HCT116 (cell line): ENCODE results near the gene NAA25. TPM values are rescaled to one million over a fixed set of nuclear protein-coding genes. Genes with fewer than 3 reads are reported as not detected.

ENCODE experiments used
- ATAC-seq: fragments of 200-7000 bp; cut with Tn5 transposase; 2 replicates; pipeline ENCODE4 v1.9.1; 2020; ENCODE audit warnings: mild to moderate bottlenecking, moderate library complexity
- BruUV-seq: library from RNA; stranded (reverse); fragments of 400-500 nt; replicated peaks from 2 replicates; lab custom pipeline; 2021; lab: Mats Ljungman, UMichigan
- CTCF ChIA-PET: fragments of 300-600 bp; sonication (Branson Sonifier 250); formaldehyde crosslinking; loops from one replicate; lab custom pipeline; 2021; ENCODE audit warnings: antibody characterized with exemption; lab: Charles Lee
- POLR2A ChIA-PET: fragments of 300-600, 350-600 bp; sonication (Branson Sonifier 250); formaldehyde crosslinking; loops from one replicate; lab custom pipeline; 2021; ENCODE audit warnings: antibody characterized with exemption; lab: Charles Lee
- RAD21 ChIA-PET, 2 experiments: fragments of 300-600 bp; sonication (Branson Sonifier 250); formaldehyde crosslinking; loops; one replicate each; lab custom pipeline; 2023; ENCODE audit warnings: low total read pairs in 2 of 2; ENCODE audit not compliant: uncharacterized antibody in 2 of 2, unreplicated experiment in 2 of 2, low non-redundant PET in 1 of 2; lab: Charles Lee
- DNase-seq: peaks from one replicate; pipeline ENCODE4 v3.0.0-alpha.2; 2010; ENCODE audit warnings: low read depth, low spot score
- H2AFZ ChIP-seq: fragments of 200-600 bp; shearing (Covaris generic), sonication (generic); 2 replicates; pipeline ENCODE4 v1.6.1; 2017; ENCODE audit warnings: low read depth, mixed run types, mixed read lengths, antibody characterized with exemption, low read length; ENCODE audit not compliant: poor library complexity, severe bottlenecking
- H3K27ac ChIP-seq: 2 replicates; pipeline ENCODE4 v1.5.1; 2012; ENCODE audit warnings: low read depth, low read length
- H3K27me3 ChIP-seq: fragments of 200-600 bp; sonication (generic); 2 replicates; pipeline ENCODE4 v1.6.1; 2016; ENCODE audit warnings: mixed run types, low read length, mixed read lengths; ENCODE audit not compliant: insufficient read depth
- H3K36me3 ChIP-seq, 2 experiments: fragments of 200-500 bp in 1 of 2; fragments of 200-600 bp in 1 of 2; sonication (Bioruptor generic) in 1 of 2; sonication (generic) in 1 of 2; 2 replicates each; pipeline versions ENCODE4 v1.5.1 to v1.6.1; 2014 to 2016; ENCODE audit warnings: low read length in 2 of 2, inconsistent platforms in 1 of 2, mixed read lengths in 1 of 2, mixed run types in 1 of 2; ENCODE audit not compliant: insufficient read depth in 2 of 2, control insufficient read depth in 1 of 2
- H3K4me1 ChIP-seq, 2 experiments: fragments of 200-600 bp in 1 of 2; sonication (generic) in 1 of 2; 2 replicates each; pipeline versions ENCODE4 v1.5.1 to v1.6.1; 2012 to 2017; ENCODE audit warnings: low read length in 2 of 2, inconsistent platforms in 1 of 2, mild to moderate bottlenecking in 1 of 2, mixed read lengths in 1 of 2, mixed run types in 1 of 2, moderate library complexity in 1 of 2; ENCODE audit not compliant: insufficient read depth in 2 of 2, control insufficient read depth in 1 of 2
- H3K4me2 ChIP-seq: fragments of 200-600 bp; sonication (generic); 2 replicates; pipeline ENCODE4 v1.6.1; 2017; ENCODE audit warnings: mixed run types, low read length, mixed read lengths
- H3K4me3 ChIP-seq, 2 experiments: fragments of 200-600 bp in 1 of 2; sonication (generic) in 1 of 2; replicated peaks in 1 of 2; 2 replicates each; pipeline ENCODE4 v1.5.1; 2011 to 2016; ENCODE audit warnings: low read length in 2 of 2, control low read depth in 1 of 2, low read depth in 1 of 2, mild to moderate bottlenecking in 1 of 2, mixed read lengths in 1 of 2, mixed run types in 1 of 2
- H3K79me2 ChIP-seq: fragments of 200-600 bp; sonication (generic); 2 replicates; pipeline ENCODE4 v1.6.1; 2017; ENCODE audit warnings: mild to moderate bottlenecking, mixed run types, low read length, moderate library complexity, mixed read lengths; ENCODE audit not compliant: insufficient read depth
- H3K9ac ChIP-seq: fragments of 200-600 bp; sonication (generic); 2 replicates; pipeline ENCODE4 v1.6.1; 2016; ENCODE audit warnings: low read length, mixed read lengths
- H3K9me2 ChIP-seq: fragments of 200-600 bp; sonication (generic), shearing (Covaris generic); 2 replicates; pipeline ENCODE4 v1.6.1; 2017; ENCODE audit warnings: mixed run types, mild to moderate bottlenecking, moderate library complexity; ENCODE audit not compliant: insufficient read depth
- H3K9me3 ChIP-seq, 2 experiments: fragments of 200-500 bp in 1 of 2; fragments of 200-600 bp in 1 of 2; sonication (Bioruptor generic) in 1 of 2; sonication (generic) in 1 of 2; 2 replicates each; pipeline ENCODE4 v1.6.1; 2014 to 2017; ENCODE audit warnings: low read length in 2 of 2, mixed read lengths in 2 of 2, inconsistent platforms in 1 of 2, low read depth in 1 of 2, mild to moderate bottlenecking in 1 of 2, mixed run types in 1 of 2, moderate library complexity in 1 of 2; ENCODE audit not compliant: control insufficient read depth in 1 of 2, insufficient read depth in 1 of 2
- H4K20me1 ChIP-seq: fragments of 200-600 bp; sonication (generic), shearing (Covaris generic); 2 replicates; pipeline ENCODE4 v1.6.1; 2017; ENCODE audit warnings: mixed run types, mild to moderate bottlenecking, moderate library complexity; ENCODE audit not compliant: insufficient read depth
- CEBPB ChIP-seq: IDR thresholded peaks from 2 replicates; pipeline ENCODE4 v1.6.1; 2012; ENCODE audit warnings: low read depth
- EGR1 ChIP-seq: IDR thresholded peaks from 2 replicates; pipeline ENCODE4 v1.6.1; 2012; ENCODE audit warnings: low read depth
- ELF1 ChIP-seq: IDR thresholded peaks from 2 replicates; pipeline ENCODE4 v1.6.1; 2012; ENCODE audit warnings: low read depth, borderline replicate concordance
- EZH2 ChIP-seq: fragments of 200-600 bp; sonication (generic); IDR thresholded peaks from 2 replicates; pipeline ENCODE4 v1.6.1; 2017; ENCODE audit warnings: antibody characterized with exemption, mixed run types
- EZH2phosphoT487 ChIP-seq: fragments of 200-600 bp; IDR thresholded peaks from 2 replicates; pipeline ENCODE4 v1.6.1; 2018; ENCODE audit warnings: antibody characterized with exemption, borderline replicate concordance
- FOSL1 ChIP-seq: IDR thresholded peaks from 2 replicates; pipeline ENCODE4 v1.6.1; 2012; ENCODE audit warnings: low read depth
- JUND ChIP-seq: IDR thresholded peaks from 2 replicates; pipeline ENCODE4 v1.6.1; 2012
- RAD21 ChIP-seq: IDR thresholded peaks from 2 replicates; pipeline ENCODE4 v1.6.1; 2012; ENCODE audit warnings: low read depth, mild to moderate bottlenecking
- SIN3A ChIP-seq: IDR thresholded peaks from 2 replicates; pipeline ENCODE4 v1.6.1; 2012; ENCODE audit warnings: low read depth
- SP1 ChIP-seq: IDR thresholded peaks from 2 replicates; pipeline ENCODE4 v1.6.1; 2012; ENCODE audit warnings: low read depth
- SRF ChIP-seq: IDR thresholded peaks from 2 replicates; pipeline ENCODE4 v1.6.1; 2012; ENCODE audit warnings: low read depth
- TCF7L2 ChIP-seq: IDR thresholded peaks from 2 replicates; pipeline ENCODE4 v1.7.0; 2011; ENCODE audit warnings: borderline replicate concordance, inconsistent platforms; ENCODE audit not compliant: insufficient read depth, insufficient read length; ENCODE audit errors: extremely low read depth
- YY1 ChIP-seq: IDR thresholded peaks from 2 replicates; pipeline ENCODE4 v1.6.1; 2011; ENCODE audit warnings: low read length, low read depth, moderate library complexity, mild to moderate bottlenecking; ENCODE audit not compliant: insufficient replicate concordance; ENCODE audit errors: extremely low read depth
- ZFX ChIP-seq: fragments of 450-650 bp; IDR thresholded peaks from 2 replicates; pipeline ENCODE4 v1.6.1; 2017
- ZNF274 ChIP-seq: fragments of 200-500 bp; sonication (Bioruptor generic); IDR thresholded peaks from 2 replicates; pipeline ENCODE4 v1.6.1; 2014; ENCODE audit warnings: mild to moderate bottlenecking, low read depth, low read length, inconsistent platforms
- intact Hi-C: fragments of 100-400 bp; cut with micrococcal nuclease; formaldehyde crosslinking; loops from 2 replicates; pipeline ENCODE4 v1.10.0; 2022
- total RNA-seq: library from RNA; stranded (reverse); gene quantifications from one replicate; pipeline ENCODE4 v1.2.1, GENCODE V29; 2021; ENCODE audit not compliant: unreplicated experiment
- TF ChIP-seq, protein P1 (sequence below), 3 experiments: fragments of 200-600 bp in 1 of 3; sonication (generic) in 1 of 3; IDR thresholded peaks in 2 of 3; conservative IDR thresholded peaks in 1 of 3; 2 replicates each; pipeline ENCODE4 v1.5.1; 2012 to 2017; ENCODE audit warnings: low read depth in 2 of 3, low read length in 2 of 3, antibody characterized with exemption in 1 of 3, borderline replicate concordance in 1 of 3, control low read depth in 1 of 3, mild to moderate bottlenecking in 1 of 3, mixed read lengths in 1 of 3, mixed run types in 1 of 3, moderate library complexity in 1 of 3; ENCODE audit not compliant: insufficient read depth in 1 of 3
- TF ChIP-seq, protein P2 (sequence below): IDR thresholded peaks from 2 replicates; pipeline ENCODE4 v1.6.1; 2012; ENCODE audit warnings: low read depth
- TF ChIP-seq, protein P3 (sequence below): IDR thresholded peaks from 2 replicates; pipeline ENCODE4 v1.6.1; 2012
- TF ChIP-seq, protein P4 (sequence below): IDR thresholded peaks from 2 replicates; pipeline ENCODE4 v1.6.1; 2011; ENCODE audit warnings: mild to moderate bottlenecking, low read length, moderate library complexity; ENCODE audit not compliant: insufficient replicate concordance; ENCODE audit errors: extremely low read depth

The NAA25 gene
- total RNA-seq, 1 experiment from 2014 or later, result 56.6 TPM

DNA sequence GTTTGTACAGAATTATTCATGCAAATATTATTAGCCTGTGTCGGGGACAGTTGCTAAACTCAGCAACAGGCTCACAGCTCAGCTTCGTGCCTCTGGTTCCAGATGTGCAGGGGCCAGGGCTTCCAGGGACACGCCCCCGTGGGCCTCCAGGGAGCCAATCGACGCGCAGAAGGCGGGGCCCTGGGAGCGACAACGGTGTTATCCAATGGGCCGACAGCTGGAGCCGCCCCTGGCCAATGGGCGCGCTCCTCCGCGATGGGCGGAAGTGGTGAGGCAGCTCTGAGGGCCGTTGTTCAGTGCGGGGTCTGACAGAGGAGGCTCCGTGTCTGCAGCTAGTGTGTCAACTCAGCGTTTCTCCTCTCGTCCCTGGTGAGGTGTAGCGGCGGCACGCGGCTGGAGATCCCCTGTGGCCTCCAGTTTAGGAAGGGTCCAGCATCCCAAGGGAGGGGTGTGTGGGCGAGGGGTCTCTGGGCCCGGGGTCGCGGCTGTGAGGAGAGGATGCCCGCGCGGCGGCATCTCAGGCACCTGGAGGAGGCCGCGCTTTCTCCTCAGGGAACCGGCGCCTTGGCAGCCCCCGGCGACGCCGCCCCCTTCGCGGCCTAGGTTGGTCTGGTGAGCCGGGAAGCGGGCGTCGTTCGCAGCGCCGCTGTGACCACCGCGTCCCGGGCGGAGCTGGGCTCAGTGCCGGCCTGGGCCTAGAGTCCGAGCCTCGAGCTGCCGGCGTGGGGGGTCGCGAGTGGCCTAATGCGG, 16.8 kb upstream of the NAA25 start, which contains the start of gene TRAFD1:
TSS of gene TRAFD1 (plus strand) at position 311 of the 750 bp plus-strand sequence. CDS start 4,963 bp downstream, outside the sequence.
- Histone ChIP-seq H3K27ac (peak within 1 kb of the TSS; percentile 33; the same call in 1 of the 2 replicates), H4K20me1 (no peaks in the 10 kb centered on the region), H3K79me2 (peaks cover 4% of the 10 kb centered on the region; the same call in 1 of the 2 replicates), H3K9me3 (no peaks in the 10 kb centered on the region), H3K4me1 (peaks cover 34 to 61% of the 10 kb centered on the region in 2 experiments), H3K4me2 (peak within 1 kb of the TSS; percentile 77), H3K27me3 (no peaks in the 10 kb centered on the region), H3K9ac (peak within 1 kb of the TSS; percentile 85), H3K9me2 (no peaks in the 10 kb centered on the region), H3K4me3 (peak within 1 kb of the TSS; percentile 93 to 95), H3K36me3 (0 out of 4 replicates have a peak, but pooled peaks cover 0 to 1% of the 10 kb centered on the region in 2 experiments), H2AFZ (peak within 1 kb of the TSS; percentile 59)
- BruUV-seq, result TSS peak; percentile 64
- CTCF ChIA-PET, result no interaction called here
- POLR2A ChIA-PET, result interaction anchor here (1.0 to 2.3 kb wide), 4 partner anchors 9 to 20 kb away, joined by 3 to 7 read pairs (median 6); partner anchors contain the start of gene NAA25
- RAD21 ChIA-PET, result no interaction called here
- DNase-seq (peak; percentile 91), ATAC-seq (peak; percentile 98)
- intact Hi-C loops, result no loop called here
- TF ChIP-seq, protein P1, sequence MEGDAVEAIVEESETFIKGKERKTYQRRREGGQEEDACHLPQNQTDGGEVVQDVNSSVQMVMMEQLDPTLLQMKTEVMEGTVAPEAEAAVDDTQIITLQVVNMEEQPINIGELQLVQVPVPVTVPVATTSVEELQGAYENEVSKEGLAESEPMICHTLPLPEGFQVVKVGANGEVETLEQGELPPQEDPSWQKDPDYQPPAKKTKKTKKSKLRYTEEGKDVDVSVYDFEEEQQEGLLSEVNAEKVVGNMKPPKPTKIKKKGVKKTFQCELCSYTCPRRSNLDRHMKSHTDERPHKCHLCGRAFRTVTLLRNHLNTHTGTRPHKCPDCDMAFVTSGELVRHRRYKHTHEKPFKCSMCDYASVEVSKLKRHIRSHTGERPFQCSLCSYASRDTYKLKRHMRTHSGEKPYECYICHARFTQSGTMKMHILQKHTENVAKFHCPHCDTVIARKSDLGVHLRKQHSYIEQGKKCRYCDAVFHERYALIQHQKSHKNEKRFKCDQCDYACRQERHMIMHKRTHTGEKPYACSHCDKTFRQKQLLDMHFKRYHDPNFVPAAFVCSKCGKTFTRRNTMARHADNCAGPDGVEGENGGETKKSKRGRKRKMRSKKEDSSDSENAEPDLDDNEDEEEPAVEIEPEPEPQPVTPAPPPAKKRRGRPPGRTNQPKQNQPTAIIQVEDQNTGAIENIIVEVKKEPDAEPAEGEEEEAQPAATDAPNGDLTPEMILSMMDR (IDR thresholded peaks at IDR 0.05 in 2 of 3, conservative IDR thresholded peaks at IDR 0.05 in 1 of 3; ENCODE audit: borderline replicate concordance in 1 of 3, insufficient read depth in 1 of 3, low read depth in 2 of 3, low read length in 2 of 3), result no peak
- no peak for TF ChIP-seq FOSL1
- no peak for TF ChIP-seq RAD21
- peak; percentile 89 for TF ChIP-seq ZFX
- TF ChIP-seq, protein P2, sequence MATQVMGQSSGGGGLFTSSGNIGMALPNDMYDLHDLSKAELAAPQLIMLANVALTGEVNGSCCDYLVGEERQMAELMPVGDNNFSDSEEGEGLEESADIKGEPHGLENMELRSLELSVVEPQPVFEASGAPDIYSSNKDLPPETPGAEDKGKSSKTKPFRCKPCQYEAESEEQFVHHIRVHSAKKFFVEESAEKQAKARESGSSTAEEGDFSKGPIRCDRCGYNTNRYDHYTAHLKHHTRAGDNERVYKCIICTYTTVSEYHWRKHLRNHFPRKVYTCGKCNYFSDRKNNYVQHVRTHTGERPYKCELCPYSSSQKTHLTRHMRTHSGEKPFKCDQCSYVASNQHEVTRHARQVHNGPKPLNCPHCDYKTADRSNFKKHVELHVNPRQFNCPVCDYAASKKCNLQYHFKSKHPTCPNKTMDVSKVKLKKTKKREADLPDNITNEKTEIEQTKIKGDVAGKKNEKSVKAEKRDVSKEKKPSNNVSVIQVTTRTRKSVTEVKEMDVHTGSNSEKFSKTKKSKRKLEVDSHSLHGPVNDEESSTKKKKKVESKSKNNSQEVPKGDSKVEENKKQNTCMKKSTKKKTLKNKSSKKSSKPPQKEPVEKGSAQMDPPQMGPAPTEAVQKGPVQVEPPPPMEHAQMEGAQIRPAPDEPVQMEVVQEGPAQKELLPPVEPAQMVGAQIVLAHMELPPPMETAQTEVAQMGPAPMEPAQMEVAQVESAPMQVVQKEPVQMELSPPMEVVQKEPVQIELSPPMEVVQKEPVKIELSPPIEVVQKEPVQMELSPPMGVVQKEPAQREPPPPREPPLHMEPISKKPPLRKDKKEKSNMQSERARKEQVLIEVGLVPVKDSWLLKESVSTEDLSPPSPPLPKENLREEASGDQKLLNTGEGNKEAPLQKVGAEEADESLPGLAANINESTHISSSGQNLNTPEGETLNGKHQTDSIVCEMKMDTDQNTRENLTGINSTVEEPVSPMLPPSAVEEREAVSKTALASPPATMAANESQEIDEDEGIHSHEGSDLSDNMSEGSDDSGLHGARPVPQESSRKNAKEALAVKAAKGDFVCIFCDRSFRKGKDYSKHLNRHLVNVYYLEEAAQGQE, result no peak
- peak; percentile 99 for TF ChIP-seq SP1
- TF ChIP-seq EZH2phosphoT487, result no peak
- TF ChIP-seq SIN3A, result peak; percentile 80
- TF ChIP-seq JUND, result no peak
- TF ChIP-seq, protein P3, sequence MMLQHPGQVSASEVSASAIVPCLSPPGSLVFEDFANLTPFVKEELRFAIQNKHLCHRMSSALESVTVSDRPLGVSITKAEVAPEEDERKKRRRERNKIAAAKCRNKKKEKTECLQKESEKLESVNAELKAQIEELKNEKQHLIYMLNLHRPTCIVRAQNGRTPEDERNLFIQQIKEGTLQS, result no peak
- TF ChIP-seq CEBPB, result no peak
- no peak for TF ChIP-seq ZNF274
- no peak; the same call in 1 of the 2 replicates for TF ChIP-seq ELF1
- TF ChIP-seq TCF7L2, result no peak
- peak; percentile 25; the same call in 1 of the 2 replicates for TF ChIP-seq EGR1
- TF ChIP-seq, protein P4, sequence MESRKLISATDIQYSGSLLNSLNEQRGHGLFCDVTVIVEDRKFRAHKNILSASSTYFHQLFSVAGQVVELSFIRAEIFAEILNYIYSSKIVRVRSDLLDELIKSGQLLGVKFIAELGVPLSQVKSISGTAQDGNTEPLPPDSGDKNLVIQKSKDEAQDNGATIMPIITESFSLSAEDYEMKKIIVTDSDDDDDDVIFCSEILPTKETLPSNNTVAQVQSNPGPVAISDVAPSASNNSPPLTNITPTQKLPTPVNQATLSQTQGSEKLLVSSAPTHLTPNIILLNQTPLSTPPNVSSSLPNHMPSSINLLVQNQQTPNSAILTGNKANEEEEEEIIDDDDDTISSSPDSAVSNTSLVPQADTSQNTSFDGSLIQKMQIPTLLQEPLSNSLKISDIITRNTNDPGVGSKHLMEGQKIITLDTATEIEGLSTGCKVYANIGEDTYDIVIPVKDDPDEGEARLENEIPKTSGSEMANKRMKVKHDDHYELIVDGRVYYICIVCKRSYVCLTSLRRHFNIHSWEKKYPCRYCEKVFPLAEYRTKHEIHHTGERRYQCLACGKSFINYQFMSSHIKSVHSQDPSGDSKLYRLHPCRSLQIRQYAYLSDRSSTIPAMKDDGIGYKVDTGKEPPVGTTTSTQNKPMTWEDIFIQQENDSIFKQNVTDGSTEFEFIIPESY, result no peak
- no peak for TF ChIP-seq EZH2
- no peak for TF ChIP-seq YY1
- TF ChIP-seq SRF, result no peak
